Measurements from ENCODE around the gene SH2D3C.
A peak's percentile ranks its signal among the peaks of the same experiment; 100 is the strongest.
"Not testable (repeated sequence)": the region's sequence is repeated elsewhere in the genome, so short reads cannot be mapped to it uniquely, and the experiment has no call there.

Gene SH2D3C

DNA sequence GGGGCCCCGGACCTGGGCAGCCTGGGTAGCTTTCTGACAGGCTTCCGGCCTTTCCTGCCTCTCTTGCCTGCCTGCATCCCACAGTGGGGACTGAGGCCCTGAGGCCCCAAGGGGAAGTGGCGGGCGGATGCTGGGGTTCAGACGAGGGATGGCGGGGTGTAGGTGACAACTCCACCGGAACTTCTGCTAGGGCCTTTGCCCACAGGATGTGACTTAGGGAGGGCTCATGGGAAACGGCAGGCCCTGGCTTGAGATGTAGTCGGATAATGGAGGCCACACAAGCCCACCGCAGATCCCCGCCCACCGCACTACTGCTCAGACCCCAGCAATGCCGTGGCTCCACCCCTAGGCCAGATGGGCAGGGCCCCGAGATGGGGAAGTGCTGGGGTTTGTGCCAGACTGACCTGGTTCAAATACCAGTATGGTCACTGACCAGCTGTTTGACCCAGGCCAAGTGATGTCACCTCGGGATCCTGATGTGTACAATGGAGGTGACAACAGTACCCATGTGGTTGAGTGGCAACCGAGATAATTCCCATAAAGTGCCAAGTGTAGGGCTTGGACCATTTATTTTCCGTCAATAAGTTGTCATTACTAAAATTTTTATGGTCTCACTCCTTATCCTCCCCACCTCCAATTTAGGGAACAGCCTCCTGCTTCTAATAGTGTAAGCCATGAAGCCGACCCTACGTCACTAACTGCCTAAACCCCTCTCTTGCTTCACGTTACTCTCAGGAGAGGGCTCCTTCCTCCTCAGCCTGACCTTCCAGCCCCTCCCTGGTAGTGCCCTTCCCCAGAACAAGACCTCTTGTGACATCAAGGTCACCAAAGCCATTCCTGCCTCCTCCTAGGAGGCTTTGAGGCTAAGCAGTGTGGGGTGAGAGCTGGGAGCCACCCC is 4.9 kb upstream of the SH2D3C start:
- peak; percentile 85 to 99 for DNase-seq

DNA sequence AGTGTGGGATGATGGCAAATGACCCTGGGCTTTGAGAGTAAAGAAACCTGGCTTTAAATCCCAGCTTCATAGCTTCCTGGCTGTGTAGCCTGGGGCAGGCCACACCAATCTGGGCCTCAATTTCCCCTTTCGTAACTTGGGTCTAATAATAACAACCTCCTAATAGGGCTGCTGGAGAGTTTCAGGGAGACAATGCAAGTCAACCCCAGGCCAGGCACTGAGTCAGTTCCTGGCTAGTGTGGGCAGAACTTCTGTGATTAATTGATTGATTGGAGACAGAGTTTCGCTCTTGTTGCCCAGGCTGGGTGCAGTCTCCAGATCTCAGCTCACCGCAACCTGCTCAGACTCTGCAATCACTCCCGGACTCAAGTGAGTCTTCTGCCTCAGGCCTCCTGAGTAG is 3.3 kb upstream of the SH2D3C start:
- DNase-seq, result no peak

DNA sequence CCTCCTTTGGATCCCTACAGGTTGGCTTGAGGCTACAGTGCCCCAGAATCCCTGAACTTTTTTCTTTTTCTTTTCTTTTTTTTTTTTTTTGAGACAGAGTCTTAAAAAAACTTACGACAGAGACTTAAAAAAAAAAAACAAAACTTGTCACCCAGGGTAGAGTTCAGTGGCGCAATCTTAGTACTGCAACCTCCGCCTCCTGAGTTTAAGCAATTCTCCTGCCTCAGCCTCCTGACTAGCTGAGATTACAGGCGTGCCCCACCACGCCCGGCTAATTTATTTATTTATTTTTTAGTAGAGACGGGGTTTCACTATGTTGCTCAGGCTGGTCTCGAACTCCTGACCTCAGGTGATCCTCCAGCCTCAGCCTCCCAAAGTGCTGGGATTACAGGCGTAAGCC is 2.4 kb upstream of the SH2D3C start:
- DNase-seq, result not testable (repeated sequence)

GRCh38 chr9:127780126-127780885 is 1.8 kb upstream of the SH2D3C start:
- no peak for DNase-seq

GRCh38 chr9:127779136-127779981 is 893 bp upstream of the SH2D3C start:
- DNase-seq, result peak in 1 of 2 donors; percentile 64

GRCh38 chr9:127777368-127777980 is 992 bp downstream of the SH2D3C start:
- DNase-seq, result no peak

DNA sequence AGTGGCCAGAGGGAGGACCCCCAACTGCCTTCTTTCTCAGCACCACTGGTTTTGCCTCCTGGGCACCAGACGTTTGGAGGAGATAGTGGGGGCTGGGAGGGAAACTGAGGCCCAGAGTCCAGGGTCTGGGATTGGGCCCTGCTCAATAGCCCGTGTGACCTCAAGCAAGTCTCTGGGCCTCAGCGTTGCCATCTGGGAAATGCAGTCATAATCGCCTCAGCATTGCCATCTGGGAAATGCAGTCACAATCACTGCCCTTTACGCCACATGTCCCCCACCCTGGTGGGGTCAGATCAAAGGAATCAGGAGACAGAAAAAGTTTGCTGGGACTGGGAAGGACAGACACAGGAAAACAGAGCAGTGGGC is 1.6 kb downstream of the SH2D3C start:
- no peak for DNase-seq

DNA sequence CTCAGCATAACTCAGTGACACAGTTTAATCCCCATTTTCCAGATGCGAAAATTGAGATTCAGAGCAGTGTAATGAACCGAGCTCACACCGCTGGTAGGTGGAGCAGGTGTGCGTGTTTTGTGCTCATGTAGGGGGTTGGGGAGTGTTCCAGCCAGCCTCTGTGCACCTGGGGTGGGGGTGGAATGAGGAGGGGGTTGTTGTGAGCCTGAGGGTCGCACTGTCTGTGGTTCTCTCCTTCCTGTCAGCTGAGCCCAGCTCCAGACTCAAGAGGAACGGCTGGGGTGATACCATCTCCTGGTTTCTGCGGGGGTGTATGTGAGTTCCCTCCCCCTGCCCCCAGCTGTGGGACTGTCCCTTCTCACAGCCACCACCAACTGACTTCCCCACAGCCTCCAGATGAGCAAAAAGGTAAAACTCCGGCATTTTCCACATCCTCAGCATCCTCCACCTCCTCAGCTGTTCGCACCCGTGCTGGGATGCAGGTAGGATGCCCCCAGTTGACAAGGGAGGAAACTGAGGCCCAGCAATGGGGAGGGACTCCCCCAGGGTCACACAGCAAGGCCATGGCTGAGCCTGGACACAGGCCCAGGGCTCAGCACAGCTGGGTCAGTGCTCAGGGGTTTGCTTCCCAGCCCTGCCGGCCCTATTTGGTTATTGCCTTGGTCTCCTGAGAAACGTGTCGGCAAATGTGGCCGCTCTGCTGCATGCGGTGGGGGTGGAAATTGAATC is 2.1 kb downstream of the SH2D3C start:
- peak; percentile 32 to 79 for DNase-seq

GRCh38 chr9:127773981-127774380 is 4.5 kb downstream of the SH2D3C start:
- DNase-seq, result no peak

DNA sequence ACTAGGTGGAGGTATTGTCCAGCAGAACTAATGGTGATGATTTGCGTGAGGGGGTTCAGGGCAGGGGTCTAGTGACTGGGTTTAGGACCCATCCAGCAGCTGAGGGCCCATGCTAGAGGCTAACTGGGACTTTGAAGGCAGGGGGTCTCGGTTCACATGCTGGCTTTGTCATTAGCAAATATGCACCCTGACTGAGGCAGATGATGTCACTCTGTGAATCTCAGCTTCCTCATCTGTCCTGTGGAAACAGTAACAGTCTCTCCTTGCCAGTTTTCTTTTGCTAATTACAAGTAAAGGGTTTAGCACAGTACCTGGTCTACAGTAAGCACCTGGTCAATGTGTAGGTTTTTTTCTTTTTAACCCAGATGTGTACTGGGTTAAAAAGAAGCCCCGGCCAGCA is 5.2 kb downstream of the SH2D3C start:
- DNase-seq, result no peak

DNA sequence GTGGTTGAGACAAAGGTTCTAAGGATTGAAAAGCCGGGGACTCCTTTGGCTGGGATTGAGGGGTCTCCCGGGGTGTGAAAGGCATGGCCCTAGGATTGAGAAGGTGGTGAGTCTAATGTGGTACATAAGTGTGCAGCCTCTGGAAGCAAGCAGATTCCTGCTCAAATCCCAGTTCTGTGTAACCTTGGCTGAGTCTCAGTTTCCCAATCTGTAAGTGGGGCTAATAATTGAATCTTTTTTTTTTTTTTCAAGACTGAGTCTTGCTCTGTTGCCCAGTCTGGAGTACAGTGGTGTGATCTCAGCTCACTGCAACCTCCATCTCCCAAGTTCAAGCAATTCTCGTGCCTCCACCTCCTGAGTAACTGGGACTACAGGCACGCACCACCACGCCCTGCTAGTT is 5.9 kb downstream of the SH2D3C start:
- DNase-seq, result no peak

DNA sequence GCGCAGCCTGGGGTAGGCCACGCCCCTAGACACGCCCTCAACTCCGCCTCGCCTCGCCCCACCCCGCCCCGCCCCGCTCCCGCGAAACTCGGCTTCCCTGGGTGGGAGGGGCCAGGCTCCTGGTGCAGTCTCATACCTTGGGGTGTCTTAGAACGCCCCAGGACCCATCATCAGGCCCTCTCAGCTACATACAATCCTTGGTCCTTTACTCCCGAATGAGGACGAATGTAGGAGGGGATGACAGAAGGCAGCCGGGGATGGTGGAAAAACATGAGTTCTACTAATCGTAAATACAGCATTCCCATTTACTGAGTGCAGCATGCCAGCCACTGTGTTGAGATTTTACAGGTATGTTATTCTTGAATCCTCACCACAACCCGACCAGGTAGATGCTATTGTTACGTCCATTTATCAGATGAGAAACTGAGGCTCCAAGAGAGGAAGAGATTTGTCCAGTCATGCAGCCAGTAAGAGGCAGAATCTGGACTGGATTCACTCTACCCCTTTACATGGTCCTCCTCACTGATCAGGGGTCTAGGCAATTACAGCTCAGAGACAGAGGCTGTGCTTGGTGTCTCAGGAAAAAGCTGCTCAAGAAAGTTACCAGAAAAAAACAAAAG is 6.8 kb downstream of the SH2D3C start:
- DNase-seq, result no peak

DNA sequence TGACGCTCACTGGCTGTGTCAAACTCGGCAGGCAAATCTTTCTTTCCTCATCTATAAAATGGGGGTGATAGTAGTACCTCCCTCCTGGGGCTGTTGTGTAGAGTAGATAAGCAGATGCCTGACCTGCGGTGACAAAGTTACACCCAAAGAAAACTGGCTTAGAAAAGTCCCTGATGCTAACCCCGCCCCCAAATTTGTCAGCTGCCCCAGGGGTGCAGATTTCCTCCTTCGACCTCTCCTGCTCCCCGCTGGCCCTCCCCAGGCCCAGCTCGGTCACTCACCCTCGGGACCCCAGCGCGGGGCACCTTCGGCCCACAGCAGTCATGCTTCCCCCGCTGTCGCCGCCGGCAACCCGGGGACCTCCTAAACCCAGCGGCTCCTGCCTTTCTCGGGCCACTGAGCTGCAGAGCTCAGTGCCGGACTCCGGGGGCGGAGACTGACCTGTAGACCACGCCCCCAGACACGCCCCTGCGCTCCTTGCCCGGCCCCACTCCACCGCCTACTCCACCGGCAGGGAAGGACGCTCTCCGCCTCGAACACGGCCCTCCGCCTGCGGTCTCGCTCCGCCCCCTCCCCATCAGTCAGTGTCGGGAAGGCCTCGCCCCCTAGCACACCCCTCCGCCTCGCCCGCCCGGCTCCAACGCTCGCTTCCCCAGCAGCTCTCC is 7.4 kb downstream of the SH2D3C start:
- DNase-seq, result peak; percentile 98 to 100

DNA sequence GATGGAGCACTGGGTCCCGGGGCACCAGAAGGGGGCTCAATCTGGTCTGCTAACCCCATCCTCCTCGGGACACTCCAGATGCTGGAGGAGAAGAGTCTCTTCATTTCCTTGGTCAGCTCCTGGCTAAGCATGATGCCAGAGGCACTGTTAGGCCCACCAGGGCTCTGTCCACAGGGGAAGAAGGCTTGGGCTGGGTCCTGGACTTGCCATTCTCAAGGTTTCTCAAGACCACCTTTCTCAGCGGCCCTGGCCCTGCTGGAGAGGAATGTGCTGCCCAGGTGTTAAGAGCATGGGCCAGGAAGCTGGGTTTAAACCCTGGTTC is 7.9 kb downstream of the SH2D3C start:
- DNase-seq, result no peak

GRCh38 chr9:127769929-127770582 is 8.4 kb downstream of the SH2D3C start:
- no peak for DNase-seq

GRCh38 chr9:127769101-127769500 is 9.4 kb downstream of the SH2D3C start:
- DNase-seq, result no peak

GRCh38 chr9:127768698-127769097 is 9.8 kb downstream of the SH2D3C start:
- no peak for DNase-seq

DNA sequence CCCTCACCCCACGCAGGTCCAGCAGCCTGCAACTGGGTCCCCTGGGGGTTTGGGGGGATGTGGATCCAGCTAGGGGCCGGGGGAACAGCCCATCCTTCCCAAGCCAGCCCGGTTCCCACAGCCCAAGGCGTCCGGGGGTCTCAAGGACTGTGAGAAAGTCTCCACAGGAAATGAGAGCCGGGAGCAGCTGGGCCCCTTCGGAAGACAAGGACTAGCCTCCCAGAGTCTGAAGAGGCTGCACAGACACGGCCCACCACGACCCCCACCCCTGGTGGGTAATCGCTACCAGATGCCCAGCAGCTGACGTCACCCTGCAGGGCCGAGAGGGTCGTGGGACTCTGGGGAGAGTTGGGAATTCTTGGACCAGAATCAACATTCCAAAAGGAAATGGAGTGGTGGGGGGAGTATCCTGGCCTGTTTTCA is 10.5 kb downstream of the SH2D3C start:
- DNase-seq, result no peak

DNA sequence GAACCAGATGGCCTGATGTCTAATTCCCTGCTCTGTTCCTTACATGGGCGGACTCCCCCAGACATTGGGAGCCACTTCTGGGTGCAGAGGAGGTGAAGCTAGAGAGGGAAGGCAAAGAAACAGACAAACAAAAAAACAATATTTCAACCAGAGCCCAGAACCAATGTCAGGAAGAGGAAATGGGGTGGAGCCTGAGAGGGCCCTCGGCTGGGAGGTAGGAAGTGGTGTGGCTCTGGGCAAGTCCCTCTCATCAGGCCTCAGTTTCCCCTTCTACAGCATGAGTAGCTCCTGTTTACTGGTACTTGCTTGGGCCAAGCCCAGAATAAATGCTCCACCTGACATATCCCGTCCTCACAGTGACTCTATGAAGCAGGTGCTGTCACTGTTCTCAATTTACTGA is 11.1 kb downstream of the SH2D3C start:
- DNase-seq, result no peak

GRCh38 chr9:127765418-127765817 is 13.0 kb downstream of the SH2D3C start:
- DNase-seq, result no peak

Data from bone marrow (tissue), 2 donors.